DOHH2 (cell line): ENCODE measurements around the gene CYP2A7.

ENCODE experiments used
- CTCF ChIP-seq: fragments of 200-600 bp; sonication (generic); IDR thresholded peaks from one replicate; pipeline ENCODE4 v1.5.1; 2014; ENCODE audit warnings: antibody characterized with exemption, mild to moderate bottlenecking, low read depth, low read length; ENCODE audit not compliant: poor library complexity, severe bottlenecking
- EZH2phosphoT487 ChIP-seq: fragments of 200-600 bp; sonication (generic); IDR thresholded peaks from 2 replicates; pipeline ENCODE4 v1.6.1; 2017; ENCODE audit warnings: borderline replicate concordance, mild to moderate bottlenecking, antibody characterized with exemption, low read length, moderate library complexity, mixed read lengths

GRCh38 chr19:40896418-40896796 lies 14.4 kb upstream of the CYP2A7 start:
- TF ChIP-seq CTCF (no peak), EZH2phosphoT487 (no peak)
